Measurements from ENCODE around the gene LIMS2.

LIMS2 gene

DNA sequence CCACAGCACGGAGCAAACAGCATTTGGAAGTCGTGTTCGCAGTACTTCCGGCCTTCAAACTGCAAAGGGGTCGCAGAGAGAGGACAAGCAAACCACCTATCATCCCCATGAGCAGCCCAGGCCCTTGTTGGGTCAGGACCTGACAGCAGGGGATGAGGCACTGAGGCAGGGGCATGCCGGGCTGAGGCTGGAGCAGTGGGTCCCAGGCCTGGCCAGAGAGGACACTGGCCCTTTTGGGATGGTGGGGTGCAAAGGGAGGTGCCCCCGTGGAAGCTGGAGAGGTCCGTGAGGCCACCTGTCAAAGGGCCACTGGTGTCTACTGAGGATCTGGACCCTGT, 20.5 kb downstream of the LIMS2 start:
- DNase-seq (ENCODE audit: low spot score), result no peak
- TF ChIP-seq, protein P1, sequence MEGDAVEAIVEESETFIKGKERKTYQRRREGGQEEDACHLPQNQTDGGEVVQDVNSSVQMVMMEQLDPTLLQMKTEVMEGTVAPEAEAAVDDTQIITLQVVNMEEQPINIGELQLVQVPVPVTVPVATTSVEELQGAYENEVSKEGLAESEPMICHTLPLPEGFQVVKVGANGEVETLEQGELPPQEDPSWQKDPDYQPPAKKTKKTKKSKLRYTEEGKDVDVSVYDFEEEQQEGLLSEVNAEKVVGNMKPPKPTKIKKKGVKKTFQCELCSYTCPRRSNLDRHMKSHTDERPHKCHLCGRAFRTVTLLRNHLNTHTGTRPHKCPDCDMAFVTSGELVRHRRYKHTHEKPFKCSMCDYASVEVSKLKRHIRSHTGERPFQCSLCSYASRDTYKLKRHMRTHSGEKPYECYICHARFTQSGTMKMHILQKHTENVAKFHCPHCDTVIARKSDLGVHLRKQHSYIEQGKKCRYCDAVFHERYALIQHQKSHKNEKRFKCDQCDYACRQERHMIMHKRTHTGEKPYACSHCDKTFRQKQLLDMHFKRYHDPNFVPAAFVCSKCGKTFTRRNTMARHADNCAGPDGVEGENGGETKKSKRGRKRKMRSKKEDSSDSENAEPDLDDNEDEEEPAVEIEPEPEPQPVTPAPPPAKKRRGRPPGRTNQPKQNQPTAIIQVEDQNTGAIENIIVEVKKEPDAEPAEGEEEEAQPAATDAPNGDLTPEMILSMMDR (IDR thresholded peaks at IDR 0.05; ENCODE audit: extremely low read depth, missing control alignments), result no peak

DNA sequence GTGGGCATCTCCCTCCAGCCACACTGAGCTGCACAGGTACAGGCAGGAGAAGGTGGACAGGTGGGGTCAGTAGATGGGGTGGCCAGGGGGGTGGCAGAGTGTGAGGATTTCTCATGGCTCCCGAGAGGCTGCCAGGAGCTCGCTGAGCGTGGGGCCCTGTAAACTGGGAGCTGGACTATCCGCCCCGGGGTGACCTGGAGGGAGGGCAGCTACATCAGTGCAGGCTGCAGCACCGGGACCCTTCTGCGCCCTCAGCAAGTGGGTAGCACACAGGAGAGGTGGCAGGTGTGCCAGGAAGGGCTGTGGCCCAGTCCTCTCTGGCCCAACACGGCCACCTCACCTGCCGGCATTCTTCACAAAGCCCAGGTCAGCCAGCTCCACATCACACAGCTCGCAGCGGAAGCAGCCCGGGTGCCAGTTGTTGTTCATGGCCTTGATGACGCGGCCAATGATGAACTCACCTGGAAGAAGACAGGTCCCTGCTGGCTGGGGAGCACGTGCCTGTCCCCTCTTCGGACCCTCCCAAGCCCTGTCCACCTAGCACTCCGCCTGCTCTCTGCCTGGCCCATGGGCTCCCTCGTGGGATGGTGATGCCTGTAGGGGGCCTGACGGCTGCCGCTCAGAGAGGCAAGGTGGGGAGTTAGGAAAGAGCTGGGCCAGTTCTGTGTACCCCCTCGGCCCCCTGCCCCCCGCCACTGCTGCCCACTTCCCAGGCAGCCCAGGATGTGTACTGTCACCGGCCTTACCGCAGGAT, 21.1 kb downstream of the LIMS2 start:
- TF ChIP-seq, protein P1 (IDR thresholded peaks at IDR 0.05; ENCODE audit: extremely low read depth, missing control alignments), result no peak
- DNase-seq (ENCODE audit: low spot score), result no peak

DNA sequence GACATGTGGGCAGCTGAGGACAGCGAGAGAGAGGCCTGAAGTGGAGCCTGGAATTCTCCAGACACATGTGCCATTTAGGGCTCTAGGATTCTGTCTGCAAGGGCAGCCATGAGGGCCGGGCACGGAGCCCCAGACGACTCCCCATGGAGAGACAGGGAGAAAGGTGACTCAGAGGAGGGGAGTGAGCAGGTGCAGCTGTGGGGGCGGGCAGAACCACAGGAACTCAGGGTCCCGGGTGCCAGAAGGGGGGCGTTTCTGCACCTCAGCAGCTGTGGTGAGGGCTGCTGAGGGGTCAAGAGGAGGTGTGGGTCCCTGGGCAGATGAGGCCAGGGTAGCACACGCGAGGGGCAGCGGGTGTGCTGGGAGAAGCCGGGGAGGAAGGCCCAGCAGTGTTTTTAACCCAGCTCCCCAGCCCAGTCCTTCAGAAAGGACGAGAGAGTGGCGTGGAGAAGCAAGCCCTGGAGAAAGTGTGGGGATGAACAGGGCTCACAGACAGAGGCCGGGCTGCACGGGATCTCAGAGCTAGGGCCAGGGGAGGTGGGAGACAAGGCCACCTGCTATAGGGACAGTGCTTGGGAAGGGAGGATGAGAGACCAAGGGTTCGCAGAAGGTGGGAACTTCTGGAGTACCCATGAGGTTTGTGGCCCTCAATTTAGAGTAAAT, 21.8 kb downstream of the LIMS2 start:
- DNase-seq (ENCODE audit: low spot score), result no peak
- TF ChIP-seq, protein P1 (IDR thresholded peaks at IDR 0.05; ENCODE audit: extremely low read depth, missing control alignments), result no peak

DNA sequence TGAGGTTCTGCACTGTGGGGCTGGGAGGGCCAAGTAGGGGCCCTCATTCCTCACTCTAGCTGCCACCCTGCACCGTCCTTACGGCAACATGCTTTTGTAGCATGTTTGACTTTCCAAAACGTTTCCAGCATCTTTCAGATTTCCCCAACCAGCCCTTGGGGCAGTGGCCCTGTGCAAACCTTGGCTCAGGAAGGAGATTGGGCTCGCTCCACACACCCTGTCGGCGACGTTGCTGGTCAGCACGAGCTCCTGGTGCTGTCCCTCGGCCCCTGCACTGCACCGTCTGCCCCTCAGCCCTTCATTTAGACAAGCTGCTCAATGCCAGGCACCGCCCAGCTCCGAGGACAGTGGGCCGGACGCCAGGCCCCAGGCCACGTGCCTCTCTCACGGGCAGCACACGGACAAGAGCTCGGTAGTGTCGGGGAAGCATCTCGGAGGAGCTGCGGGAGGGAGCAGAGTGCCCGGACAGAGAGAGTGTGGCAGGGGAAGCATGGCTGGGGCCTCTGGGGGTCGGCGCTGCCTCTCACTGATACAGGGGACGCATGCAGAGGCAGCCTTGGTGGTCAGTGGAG, 22.5 kb downstream of the LIMS2 start:
- TF ChIP-seq, protein P1 (IDR thresholded peaks at IDR 0.05; ENCODE audit: extremely low read depth, missing control alignments), result no peak
- DNase-seq (ENCODE audit: low spot score), result no peak

DNA sequence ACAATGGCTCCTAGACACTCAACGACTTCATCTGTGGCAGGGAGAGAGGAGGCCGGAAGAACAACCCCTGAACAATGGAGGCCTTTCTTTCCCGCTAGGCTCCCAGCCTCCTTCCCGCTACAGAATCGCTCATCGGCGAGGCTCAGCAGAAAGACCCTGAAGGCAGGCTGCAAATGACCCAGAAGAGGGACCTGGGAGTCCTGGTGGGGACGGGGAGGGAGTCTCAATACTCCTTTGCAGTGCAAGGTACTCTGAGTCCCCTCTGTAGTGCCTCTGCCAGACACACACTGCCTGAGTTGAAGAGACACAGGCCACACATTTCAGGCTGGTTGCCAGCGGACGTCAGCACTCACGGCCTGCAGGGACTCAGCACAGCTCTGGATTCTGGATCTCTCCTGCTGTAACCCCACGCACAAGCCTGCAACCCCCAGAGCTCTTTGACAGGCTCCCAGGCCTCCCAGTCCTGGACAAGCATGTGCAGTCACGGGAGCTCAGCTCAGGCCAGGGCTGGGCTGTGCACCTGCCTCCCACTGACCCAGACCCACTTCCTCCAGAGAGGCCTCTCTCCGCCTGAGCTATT, 23.3 kb downstream of the LIMS2 start:
- TF ChIP-seq, protein P1 (IDR thresholded peaks at IDR 0.05; ENCODE audit: extremely low read depth, missing control alignments), result no peak
- DNase-seq (ENCODE audit: low spot score), result no peak

DNA sequence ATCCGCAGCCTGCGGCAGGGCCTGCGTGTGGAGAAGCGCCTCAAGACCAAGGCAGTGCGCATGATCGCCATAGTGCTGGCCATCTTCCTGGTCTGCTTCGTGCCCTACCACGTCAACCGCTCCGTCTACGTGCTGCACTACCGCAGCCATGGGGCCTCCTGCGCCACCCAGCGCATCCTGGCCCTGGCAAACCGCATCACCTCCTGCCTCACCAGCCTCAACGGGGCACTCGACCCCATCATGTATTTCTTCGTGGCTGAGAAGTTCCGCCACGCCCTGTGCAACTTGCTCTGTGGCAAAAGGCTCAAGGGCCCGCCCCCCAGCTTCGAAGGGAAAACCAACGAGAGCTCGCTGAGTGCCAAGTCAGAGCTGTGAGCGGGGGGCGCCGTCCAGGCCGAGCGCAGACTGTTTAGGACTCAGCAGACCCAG, 23.9 kb downstream of the LIMS2 start:
- TF ChIP-seq, protein P1 (IDR thresholded peaks at IDR 0.05; ENCODE audit: extremely low read depth, missing control alignments), result no peak
- no peak for DNase-seq (ENCODE audit: low spot score)
